Stimulated activated naive CD4-positive, alpha-beta T cell (primary cell): ENCODE measurements around the gene TEKTIP1.

Source experiments
- DNase-seq, 6 experiments: peaks; one replicate each; lab custom pipeline; 2025; lab: John Stamatoyannopoulos, UW

TEKTIP1 gene

GRCh38 chr19:3538965-3539755 lies at the start of gene TEKTIP1:
TSS of gene TEKTIP1 (plus strand) at chr19:3539174. CDS start at chr19:3539178, 4 bp downstream.
- DNase-seq = no peak

GRCh38 chr19:3491396-3492119 lies 47.4 kb upstream of the TEKTIP1 start:
- no peak for DNase-seq

- DNase-seq = no peak
Measured at GRCh38 chr19:3492131-3492839, 46.7 kb upstream of the TEKTIP1 start.

- DNase-seq = no peak
Measured at GRCh38 chr19:3492919-3493318, 46.1 kb upstream of the TEKTIP1 start.

GRCh38 chr19:3493651-3494050 lies 45.3 kb upstream of the TEKTIP1 start:
- DNase-seq = no peak

GRCh38 chr19:3494051-3494450 lies 44.9 kb upstream of the TEKTIP1 start:
- peak in 3 of 6 experiments; percentile 13 to 17 (median 13) for DNase-seq

GRCh38 chr19:3494559-3494958 lies 44.4 kb upstream of the TEKTIP1 start:
- peak in 5 of 6 experiments; percentile 15 to 36 (median 28) for DNase-seq

GRCh38 chr19:3496392-3497273 lies 42.3 kb upstream of the TEKTIP1 start:
- no peak for DNase-seq

GRCh38 chr19:3497757-3498520 lies 41.0 kb upstream of the TEKTIP1 start:
- no peak for DNase-seq

GRCh38 chr19:3499738-3500428 lies 39.1 kb upstream of the TEKTIP1 start:
- no peak for DNase-seq

- peak; percentile 89 to 99 (median 91) for DNase-seq
Measured at GRCh38 chr19:3500429-3501101, 38.4 kb upstream of the TEKTIP1 start, which contains the start of gene DOHH. TSS of gene DOHH (minus strand) at chr19:3500674. CDS start at chr19:3496814, 3,860 bp downstream.

GRCh38 chr19:3501780-3502179 lies 37.2 kb upstream of the TEKTIP1 start:
- no peak for DNase-seq

- no peak for DNase-seq
Measured at GRCh38 chr19:3503036-3503572, 35.9 kb upstream of the TEKTIP1 start.

GRCh38 chr19:3504735-3505134 lies 34.2 kb upstream of the TEKTIP1 start:
- no peak for DNase-seq

GRCh38 chr19:3505598-3506383 lies 33.2 kb upstream of the TEKTIP1 start, which contains the start of gene FZR1:
TSS of gene FZR1 (plus strand) at chr19:3506311. CDS start at chr19:3522990, 16,679 bp downstream.
- DNase-seq = peak; percentile 98 to 100 (median 99)

- peak in 4 of 6 experiments; percentile 31 to 52 (median 44) for DNase-seq
Measured at GRCh38 chr19:3506384-3507340, 32.3 kb upstream of the TEKTIP1 start.
